ENCODE measurements around the gene CSTB. TPM values are rescaled to one million over a fixed set of nuclear protein-coding genes. Genes with fewer than 3 reads are reported as not detected.

The CSTB gene
- total RNA-seq, 1 donor from 2014 or later = 34.6 TPM

DNA sequence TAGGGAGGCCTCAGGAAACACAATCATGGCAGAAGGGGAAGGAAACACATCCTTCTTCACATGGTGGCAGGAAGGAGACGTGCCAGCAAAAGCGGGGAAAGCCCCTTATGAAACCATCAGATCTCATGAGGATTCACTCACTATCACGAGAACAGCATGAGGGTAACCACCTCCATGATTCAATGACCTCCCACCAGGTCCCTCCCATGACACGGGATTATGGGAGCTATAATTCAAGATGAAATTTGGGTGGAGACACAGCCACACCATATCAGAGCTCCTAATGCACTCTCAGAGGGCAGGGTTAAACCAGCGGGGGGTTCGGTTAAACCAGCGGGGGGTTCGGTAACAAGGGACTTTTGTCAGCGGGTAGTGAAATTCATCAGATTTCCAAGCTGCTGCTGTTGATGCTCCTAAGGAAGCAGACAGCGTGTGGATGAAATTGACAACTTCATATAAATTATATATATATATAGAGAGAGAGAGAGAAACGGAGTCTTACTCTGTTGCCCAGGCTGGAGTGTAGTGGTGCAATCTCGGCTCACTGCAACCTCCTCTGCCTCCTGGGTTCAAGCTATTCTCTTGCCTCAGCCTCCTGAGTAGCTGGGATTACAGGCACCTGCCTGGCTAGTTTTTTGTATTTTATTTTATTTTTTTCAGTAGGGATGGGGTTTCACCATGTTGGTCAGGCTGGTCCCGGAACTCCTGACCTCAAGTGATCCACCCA lies 4.2 kb downstream of the CSTB start:
- intact Hi-C loops (cut with DNase I) = loop anchor here (10.0 kb wide), 1 partner anchor 67 kb away; no protein-coding TSS in a partner anchor
- no peak for DNase-seq (ENCODE audit: low spot score)

DNA sequence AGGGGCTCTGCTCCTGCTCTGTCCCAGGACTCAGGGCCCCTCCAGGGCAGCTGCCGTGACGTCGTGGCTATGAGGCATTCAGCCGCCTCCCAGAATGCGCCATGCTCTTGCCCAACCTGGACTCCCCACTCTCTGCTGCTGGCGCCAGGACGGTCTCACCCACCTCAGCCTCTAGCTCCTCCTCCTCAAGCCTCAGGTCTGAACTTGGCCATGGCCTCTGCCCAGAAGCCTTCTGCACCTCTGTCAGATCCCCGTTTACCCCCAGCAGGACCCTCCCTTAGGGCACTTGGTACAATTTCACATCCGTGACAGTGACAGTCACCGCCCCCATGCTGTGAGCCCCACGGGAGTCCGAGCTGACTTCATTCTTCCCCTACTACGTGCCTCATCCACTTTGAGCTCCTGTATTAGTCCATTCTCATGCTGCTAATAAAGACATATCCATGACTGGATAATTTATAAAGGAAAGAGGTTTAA lies 4.9 kb downstream of the CSTB start:
- intact Hi-C loops (cut with DNase I) = loop anchor here (10.0 kb wide), 1 partner anchor 66 kb away; no protein-coding TSS in a partner anchor
- DNase-seq (ENCODE audit: low spot score) = no peak

DNA sequence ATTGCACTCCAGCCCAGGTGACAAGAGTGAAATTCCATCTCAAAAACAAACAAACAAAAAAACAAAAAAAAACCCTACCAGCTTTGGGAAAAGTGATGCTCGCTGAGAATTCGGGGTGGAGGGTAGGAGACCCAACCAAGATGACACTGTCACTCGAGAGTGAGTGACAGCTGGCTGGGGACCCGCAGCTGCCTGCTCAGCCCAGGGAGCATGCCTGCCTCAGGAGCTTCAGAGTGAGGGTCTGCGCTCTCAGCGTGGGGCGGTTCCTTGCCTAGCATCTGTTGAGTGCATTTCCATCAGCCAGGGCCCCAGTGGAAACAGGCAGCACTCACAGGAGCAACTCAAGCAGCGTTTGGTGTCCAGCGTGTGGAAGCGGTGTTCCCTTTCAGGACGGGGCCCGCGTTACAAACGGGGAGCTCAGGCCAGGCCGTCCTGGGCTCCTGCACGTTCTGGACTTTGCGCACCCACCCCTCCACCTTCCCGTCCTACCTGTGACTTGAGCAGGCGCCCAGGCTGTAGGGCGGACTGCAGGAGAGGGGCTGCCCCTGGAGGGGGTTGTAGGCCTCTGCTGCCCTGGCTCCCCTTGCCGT lies 5.9 kb downstream of the CSTB start:
- DNase-seq (ENCODE audit: low spot score) = no peak
- intact Hi-C loops (cut with DNase I) = loop anchor here (10.0 kb wide), 1 partner anchor 65 kb away; no protein-coding TSS in a partner anchor

DNA sequence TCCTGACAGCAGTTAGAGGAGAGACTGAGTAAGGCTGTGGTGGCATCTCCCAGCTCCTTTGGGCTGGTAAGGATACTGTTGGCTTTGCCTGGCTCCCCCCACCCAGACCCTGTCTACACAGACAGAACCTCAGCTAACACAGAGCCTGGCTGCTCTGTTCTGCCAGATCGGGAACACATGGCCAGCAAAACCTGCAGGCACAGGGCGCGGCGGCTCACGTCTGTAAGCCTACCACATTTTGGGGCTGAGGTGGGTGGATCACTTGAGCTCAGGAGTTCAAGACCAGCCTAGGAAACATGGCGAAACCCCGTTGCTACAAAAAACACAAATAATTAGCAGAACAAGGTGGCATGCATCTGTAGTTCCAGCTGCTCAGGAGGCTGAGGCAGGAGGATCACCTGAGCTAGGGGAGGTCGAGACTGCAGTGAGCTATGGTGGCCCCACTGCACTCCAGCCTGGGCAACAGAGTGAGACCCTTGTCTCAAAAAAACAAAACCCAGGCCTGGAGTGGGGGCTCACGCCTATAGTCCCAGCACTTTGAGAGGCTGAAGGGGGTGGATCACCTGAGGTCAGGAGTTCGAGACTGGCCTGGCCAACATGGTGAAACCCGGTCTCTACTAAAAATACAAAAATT lies 6.7 kb downstream of the CSTB start:
- no peak for DNase-seq (ENCODE audit: low spot score)
- intact Hi-C loops (cut with DNase I) = no loop called here

DNA sequence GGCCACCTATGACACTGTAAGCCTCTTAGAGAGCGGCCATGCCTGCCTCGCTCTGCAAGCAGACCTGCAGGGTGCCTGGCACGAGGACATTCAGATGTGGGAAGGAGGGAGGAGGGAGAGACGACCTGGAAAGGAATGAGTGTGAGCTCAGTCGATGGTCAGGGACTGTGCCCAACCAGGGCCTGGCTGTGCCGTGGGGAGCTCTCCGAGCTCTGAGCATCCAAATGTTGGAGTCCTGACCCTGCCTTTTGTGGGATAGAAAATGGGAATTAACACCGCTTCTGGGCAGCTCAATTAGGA lies 7.3 kb downstream of the CSTB start:
- no peak for DNase-seq (ENCODE audit: low spot score)
- intact Hi-C loops (cut with DNase I) = no loop called here

DNA sequence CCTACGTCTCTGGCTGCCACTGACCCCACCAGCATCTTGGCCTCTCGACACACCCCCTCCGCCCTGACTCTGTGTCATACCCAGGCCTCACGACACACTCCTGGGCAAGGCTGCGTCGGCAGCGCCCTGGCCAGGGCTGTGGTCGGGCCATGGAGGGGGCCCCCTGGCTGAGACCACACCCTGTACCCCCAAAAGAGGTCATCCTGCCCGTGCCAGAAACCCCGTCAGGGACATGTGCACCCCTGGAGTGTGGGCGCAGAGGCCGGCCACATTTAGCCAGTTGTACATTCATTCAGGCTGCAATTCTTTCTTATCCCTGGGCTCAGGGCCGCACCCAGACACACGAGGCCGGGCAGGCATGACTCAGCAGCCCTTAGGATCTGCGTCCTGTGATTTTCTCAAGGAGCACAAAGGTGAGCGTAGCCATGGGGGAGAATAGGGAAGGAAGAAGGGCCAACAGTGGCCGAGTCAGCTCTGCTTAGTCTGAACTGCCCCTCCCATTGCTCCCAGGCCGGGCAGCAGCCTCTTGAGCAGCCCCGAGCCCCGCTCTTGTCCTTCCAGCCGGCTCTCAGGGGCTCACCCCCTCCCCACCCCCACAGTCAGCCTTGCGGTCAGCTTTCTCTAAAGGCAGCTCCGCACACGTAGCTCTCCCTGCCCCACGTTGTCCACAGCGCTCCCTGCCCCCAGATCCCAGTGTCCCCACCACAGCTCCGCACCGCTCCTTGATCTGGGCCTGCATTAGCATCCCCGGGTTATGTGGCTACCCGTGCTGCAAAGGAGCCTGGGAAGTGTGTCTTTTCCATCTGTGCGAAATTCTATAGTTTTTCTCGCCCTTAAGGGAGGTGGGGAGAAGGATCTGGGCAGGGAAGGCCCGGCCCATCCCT lies 7.9 kb downstream of the CSTB start:
- intact Hi-C loops (cut with DNase I) = no loop called here
- DNase-seq (ENCODE audit: low spot score) = no peak

DNA sequence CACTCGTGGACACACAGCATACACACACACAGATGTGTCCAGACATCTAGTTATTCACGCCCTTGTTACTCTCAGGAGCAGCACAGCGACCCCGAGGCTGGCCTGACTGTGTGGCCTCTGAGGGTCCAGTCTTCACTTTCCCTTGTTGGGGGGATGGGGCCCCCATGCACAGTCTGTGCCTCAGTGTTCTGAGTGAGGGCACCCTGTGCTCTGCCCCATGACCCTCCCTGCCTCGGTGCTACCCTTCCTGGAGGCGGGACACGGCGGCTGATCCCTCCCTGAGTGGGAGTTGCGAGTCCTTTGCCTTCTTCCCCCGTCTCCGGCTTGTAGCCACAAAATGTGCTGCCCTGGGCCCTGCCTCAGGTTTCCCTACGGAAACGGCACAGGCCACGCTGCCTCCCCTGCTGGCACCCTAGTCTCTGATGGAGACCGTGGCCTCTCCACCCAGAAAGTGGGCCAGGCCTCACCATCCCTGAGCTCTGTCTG lies 8.6 kb downstream of the CSTB start:
- intact Hi-C loops (cut with DNase I) = no loop called here
- no peak for DNase-seq (ENCODE audit: low spot score)

DNA sequence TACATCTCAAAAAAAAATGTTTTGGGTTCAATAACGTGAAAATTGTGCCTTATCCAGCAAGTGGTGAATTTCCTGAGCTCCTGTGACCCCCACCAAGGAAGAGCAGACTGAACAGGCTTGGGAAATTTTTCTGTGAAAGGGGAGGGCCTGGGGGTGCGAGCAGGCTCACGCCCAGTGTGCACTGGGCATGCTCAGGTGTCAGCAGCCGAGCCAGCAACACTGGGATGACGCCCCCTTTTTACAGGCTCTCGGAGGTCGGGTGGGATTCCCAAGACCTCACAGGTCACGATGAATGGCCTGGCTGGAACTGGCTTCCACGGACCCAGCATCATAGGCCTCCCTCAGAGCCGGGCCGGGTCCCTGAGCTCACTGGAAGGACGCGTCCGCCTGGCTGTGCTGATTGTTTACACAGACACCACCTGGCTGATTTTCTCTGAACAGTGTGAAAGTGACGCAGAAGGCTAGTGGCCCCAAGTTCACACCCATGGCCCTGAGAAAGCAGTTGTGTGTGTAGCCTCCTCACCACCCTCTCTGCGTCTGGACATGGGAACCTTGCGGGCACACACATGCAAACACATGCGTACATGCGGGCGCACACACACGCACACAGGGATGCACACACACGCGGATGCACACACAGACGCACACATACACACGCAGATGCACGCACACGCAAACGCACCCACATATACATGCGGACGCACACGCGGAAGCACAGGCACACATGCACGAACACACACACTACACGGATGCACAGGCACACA lies 9.2 kb downstream of the CSTB start:
- no peak for DNase-seq (ENCODE audit: low spot score)
- intact Hi-C loops (cut with DNase I) = no loop called here

DNA sequence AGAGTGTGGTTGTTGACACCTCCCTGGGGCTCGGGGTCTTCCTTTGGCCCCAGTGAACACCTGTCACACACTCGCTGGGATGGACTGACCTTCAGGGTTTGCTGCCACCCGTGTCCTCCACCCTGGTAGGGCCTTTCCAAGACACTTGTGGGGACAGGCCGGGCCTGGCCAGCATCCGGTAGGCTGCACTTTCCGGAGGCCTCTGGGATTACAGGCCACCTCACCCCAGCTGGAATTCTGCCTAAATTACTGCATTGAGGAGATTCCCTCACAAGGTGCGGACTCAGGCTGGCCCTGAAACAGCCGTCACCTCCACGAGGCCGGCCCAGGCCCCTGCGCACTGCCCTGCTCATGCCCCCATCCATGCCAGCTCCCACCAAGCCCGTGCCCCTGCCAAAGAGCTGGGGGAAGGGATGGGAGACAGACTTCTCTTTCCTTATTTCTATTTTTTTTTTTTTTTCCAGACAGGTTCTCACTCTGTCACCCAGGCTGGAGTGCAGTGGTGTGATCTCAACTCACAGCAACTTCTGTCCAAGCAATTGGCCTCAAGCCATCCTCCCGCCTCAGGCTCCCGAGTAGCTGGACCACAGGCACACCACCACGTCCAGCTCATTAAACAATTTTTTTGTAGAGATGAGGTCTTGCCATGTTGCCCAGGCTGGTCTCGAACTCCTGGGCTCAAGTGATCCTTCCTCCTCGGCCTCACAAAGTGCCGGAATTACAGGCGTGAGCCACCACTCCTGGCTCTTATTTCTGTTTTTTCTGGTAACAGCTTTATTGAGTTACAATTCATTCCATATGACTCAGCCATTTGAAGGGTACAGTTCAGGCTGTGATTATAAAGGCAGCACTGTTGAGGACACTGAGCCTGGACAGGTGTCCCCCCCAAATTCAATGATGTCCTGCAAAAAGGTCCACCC lies 11.3 kb downstream of the CSTB start:
- intact Hi-C loops (cut with DNase I) = no loop called here
- DNase-seq (ENCODE audit: low spot score) = no peak

DNA sequence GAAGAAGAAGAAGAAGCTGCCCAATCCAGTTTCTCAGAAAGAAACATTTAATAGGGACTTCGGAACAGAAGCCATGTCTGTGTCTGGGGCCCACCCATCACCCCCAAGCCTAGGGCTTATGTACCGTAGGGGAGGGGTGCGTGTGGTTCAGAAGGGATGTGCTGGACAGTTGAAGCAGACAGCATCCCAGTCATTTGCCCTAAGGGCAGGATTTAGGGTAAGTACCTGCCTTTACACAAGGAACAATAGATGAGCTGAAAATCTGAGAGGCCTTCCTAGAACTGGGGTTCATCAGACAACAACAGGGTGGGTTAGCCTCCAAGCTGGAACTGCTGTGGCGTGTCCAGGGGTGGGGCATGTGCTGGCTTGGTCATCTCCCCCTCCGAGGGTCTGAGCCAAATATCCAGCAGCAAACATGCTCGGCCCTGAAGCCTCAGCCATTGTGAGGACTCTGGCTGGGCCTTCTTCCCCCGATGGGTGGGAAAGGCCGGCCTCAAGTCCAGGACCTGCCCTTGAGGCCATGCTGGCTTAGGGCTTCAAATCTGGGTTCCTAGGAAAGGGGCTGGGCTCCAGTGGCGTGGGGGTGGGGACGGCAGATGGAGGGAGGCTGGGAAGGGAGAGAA lies 12.1 kb downstream of the CSTB start:
- intact Hi-C loops (cut with DNase I) = no loop called here
- no peak for DNase-seq (ENCODE audit: low spot score)

DNA sequence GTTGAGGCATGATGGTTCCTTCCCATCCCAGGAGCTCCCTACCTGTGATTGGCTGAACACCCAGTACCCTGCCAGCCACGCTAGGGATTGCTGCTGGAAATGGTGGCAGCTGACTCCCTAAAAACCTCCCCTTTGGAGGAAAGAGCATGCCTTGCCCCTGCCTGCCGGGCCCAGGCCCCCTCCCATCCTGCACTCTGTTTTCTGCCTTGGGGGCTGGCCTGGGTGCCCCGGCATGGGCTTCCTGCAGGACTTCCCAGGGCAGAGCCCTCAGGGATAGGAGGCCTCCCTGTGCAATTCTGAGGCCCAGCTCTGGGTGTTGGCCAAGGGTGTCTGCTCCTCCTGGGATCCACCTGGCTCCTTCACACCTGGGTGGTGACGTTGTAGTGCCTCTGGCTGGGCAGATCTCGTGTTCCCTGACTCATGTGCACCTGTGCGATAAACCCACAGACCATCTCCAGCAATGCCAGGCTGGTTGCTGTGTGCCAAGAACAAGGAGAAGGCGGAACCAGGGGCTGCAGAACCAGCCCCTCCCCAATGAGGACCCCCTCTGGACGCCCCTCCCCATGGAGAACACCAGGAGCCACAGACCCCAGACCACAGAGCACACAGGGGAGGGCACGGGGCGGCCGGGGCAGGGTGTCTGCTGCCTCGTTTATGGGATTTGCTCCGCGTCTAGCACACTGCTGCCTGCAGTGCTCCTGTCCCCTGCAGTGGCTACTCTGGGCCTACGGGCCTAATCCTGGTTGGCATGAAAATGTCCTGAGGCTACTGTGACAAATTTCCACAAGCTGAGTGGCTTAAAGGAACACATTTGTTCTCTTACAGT lies 13.6 kb downstream of the CSTB start:
- DNase-seq (ENCODE audit: low spot score) = no peak
- intact Hi-C loops (cut with DNase I) = no loop called here

DNA sequence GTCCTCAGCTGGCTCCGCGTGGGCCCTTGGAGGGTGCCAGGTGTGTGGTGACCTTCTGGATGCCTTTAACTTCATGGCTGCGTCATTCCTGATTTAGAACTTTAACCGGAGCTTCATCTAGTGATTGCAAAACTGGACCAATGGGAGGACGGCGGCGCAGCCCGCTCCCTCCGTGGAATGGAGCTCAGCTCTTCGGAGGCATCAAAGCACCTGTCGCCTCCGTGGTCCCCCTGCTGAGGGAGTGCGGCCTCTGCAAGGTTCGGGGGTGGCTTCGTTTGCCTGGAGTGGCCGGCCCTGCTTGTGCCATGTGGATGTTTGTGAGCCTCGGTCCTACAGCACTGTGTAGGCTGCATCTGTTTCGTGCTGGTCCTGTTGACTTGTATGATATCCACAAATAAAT lies 14.2 kb downstream of the CSTB start:
- intact Hi-C loops (cut with DNase I) = no loop called here
- DNase-seq (ENCODE audit: low spot score) = no peak

DNA sequence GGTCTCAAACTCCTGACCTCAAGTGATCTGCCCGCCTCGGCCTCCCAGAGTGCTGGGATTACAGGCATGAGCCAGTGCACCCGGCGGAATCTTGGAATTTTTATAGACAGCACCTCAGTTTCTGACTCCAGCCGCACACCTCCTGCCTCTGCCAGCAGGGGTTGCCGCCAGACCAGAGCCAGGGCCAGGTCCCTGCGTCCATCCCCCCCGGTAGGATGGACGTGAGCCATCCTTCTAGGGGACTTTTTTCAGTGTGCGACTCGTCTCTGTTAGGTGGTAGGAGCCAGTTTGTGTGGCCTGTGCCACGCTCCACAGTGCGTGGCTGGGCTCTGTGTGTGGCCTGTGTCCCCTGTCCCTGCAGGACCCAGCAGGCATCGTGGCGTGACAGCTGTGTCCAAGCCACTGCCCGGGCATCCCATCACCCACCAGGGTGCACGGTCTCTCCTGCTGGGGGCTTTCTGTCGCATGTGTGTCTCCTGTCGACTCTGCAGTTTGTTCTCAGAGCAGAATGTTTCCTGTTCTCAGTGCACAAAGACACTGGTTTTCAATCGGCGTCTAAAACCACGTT lies 15.6 kb downstream of the CSTB start:
- DNase-seq (ENCODE audit: low spot score) = no peak
- intact Hi-C loops (cut with DNase I) = no loop called here

DNA sequence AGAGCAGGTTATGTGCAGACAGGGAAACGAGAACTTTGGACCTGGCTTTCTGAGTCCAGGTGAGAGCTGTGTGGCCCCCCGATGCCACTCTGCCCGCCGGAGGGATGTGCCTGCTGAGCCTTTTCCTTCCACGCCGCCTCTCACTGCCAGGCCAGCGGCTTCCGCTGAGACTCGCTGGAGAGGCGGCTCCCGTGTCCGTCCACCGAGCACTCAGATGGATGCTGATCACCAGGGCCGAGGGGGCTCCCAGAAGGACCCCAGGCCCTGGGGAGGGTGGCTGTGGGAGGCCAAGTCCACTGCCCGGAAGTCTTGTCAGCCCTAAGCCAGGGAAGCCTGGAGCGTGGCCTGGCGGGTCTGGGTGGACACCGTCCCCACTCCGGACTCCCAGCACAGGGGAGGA lies 16.5 kb downstream of the CSTB start:
- intact Hi-C loops (cut with DNase I) = no loop called here
- DNase-seq (ENCODE audit: low spot score) = no peak

DNA sequence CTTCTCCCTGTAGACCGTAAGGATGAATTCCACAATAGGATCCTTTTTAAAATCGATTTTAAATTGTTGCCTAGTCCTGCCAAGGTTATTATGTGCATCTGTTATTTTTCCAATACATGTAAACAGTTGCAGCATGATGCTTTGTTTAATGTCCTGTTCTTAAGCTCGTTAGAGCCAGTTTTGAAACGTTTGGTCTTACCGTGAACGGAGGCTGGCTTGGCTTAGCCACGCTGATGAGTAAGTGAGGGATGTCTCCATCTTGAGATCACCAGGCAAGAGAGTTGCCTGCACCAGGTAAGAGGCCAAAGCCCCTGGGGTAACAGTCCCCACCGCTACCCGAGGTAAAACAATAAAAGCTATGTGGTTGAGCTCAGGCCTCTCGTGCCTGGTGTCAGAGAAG lies 17.3 kb downstream of the CSTB start:
- intact Hi-C loops (cut with DNase I) = no loop called here
- DNase-seq (ENCODE audit: low spot score) = no peak

DNA sequence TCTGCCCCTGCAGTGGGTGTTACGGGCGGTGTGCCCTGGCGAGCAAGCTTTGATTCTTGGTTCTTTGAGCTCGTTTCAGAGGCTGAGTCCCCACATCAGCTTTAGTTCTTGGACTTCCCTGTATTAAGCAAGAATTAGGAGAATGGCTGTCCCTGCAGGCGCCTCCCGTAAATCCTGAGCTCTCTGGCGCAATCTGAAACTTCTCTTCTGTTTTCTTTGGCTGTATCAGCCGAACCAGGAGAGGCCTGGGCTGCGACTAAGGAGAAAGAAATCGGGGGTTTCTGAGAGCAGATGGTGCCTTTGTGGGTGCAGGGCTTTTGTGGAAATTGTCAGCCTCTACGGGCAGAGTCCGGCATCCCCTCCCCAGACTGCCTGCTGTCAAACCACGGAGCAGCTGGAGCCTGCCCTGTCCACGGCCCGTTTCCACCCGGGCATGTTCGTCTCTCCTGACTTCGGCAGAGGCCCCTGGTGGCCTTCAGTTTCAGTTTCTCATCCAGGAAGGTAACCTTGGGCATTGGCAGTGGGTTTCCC lies 17.9 kb downstream of the CSTB start:
- intact Hi-C loops (cut with DNase I) = no loop called here
- no peak for DNase-seq (ENCODE audit: low spot score)

Data from cardiac septum (tissue), 1 donor.